Ovary (tissue), 9 donors: ENCODE measurements around the gene FAF2. TPM values are rescaled to one million over a fixed set of nuclear protein-coding genes. Genes with fewer than 3 reads are reported as not detected.
"Not testable (repeated sequence)": the region's sequence is repeated elsewhere in the genome, so short reads cannot be mapped to it uniquely, and the experiment has no call there.

Experiments used
- DNase-seq, 5 donors: peaks; one replicate each; pipeline ENCODE4 v3.0.0-alpha.2; 2019 to 2020
- H3K27ac ChIP-seq, 2 donors: fragments of 200-600 bp; one replicate each; pipeline versions ENCODE4 v1.5.1 to v1.8.0; 2019 to 2022
- H3K27me3 ChIP-seq: fragments of 200-600 bp; one replicate; pipeline ENCODE4 v1.8.0; 2022
- H3K36me3 ChIP-seq: fragments of 200-600 bp; sonication (generic); one replicate; pipeline ENCODE4 v1.5.1; 2019
- H3K4me1 ChIP-seq: one replicate; pipeline ENCODE4 v1.8.1; 2013; ENCODE audit warnings: mild to moderate bottlenecking, moderate library complexity; ENCODE audit not compliant: insufficient read depth
- H3K4me3 ChIP-seq: fragments of 200-600 bp; sonication (generic); one replicate; pipeline ENCODE4 v1.5.1; 2017
- H3K9me3 ChIP-seq, 2 donors: fragments of 200-600 bp in 1 of 2; sonication (generic) in 1 of 2; one replicate each; pipeline versions ENCODE4 v1.5.1 to v1.8.1; 2013 to 2019; ENCODE audit warnings: mild to moderate bottlenecking in 1 of 2, moderate library complexity in 1 of 2
- EP300 ChIP-seq: sonication (generic); formaldehyde crosslinking; IDR thresholded peaks from one replicate; pipeline ENCODE4 v1.6.1; 2017; ENCODE audit warnings: antibody characterized with exemption
- POLR2A ChIP-seq: fragments of 450-650 bp; IDR thresholded peaks from one replicate; pipeline ENCODE4 v1.6.1; 2017; ENCODE audit warnings: antibody characterized with exemption, mild to moderate bottlenecking, moderate library complexity
- WGBS, 3 donors: extraction: QIAGEN DNeasy Blood & Tissue Kit in 1 of 3; methylation state at CpG; one replicate each; pipeline versions ENCODE4 v1.1.5 to v1.1.7; 2013 to 2017; 5-methylcytosine and 5-hydroxymethylcytosine counted together
- intact Hi-C, 4 donors: fragments of 100-400 bp; cut with DNase I; formaldehyde crosslinking; loops; one replicate each; pipeline versions ENCODE4 v1.11.0 to v1.15.1; 2022 to 2023
- polyA plus RNA-seq, 2 donors: library from polyadenylated mRNA; stranded (reverse); fragments of 200-250 nt in 1 of 2; fragments of 350-450 nt in 1 of 2; fragmentation: Illumina TruSeq in 1 of 2; extraction: RNeasy Lipid Tissue Mini Kit (QIAGEN cat#74804) in 1 of 2; gene quantifications; one replicate each; pipeline ENCODE4 v1.2.3, GENCODE V29; 2013 to 2014
- total RNA-seq, 7 donors: library from RNA; depleted of rRNA in 2 of 7; stranded (reverse); fragments of >200 nt in 2 of 7; fragmentation: NEBNext Ultra II Directional in 3 of 7; extraction: Animal tissue kit (Norgen Biotek cat#: 25700) in 3 of 7; gene quantifications; one replicate each; pipeline versions ENCODE4 v1.1.0 to v1.2.4, GENCODE V29; 2016 to 2023
- TF ChIP-seq, protein P1 (sequence below), 3 donors: fragments of 450-650 bp in 2 of 3; fragments of 200-600 bp in 1 of 3; IDR thresholded peaks; one replicate each; pipeline versions ENCODE4 v1.5.1 to v1.8.0; 2016 to 2022; ENCODE audit warnings: antibody characterized with exemption in 3 of 3, mild to moderate bottlenecking in 1 of 3
- donor health status: DM: no; HTN: no; CAD: no; lungs with moderate emphysema.
- donor health status: DM: no; HTN: no; CAD: no.
- donor health status: Bipolar disorder and iron deficiency.
- donor health status: DM: yes; HTN: yes; CAD: no.
- donor health status: DM: no; HTN: no; CAD: no.
- donor health status: DM: yes; HTN: yes; CAD: no.

Gene FAF2
- total and polyA plus RNA-seq, 9 donors = 17.2 to 46.7 (median 34.4) TPM

DNA sequence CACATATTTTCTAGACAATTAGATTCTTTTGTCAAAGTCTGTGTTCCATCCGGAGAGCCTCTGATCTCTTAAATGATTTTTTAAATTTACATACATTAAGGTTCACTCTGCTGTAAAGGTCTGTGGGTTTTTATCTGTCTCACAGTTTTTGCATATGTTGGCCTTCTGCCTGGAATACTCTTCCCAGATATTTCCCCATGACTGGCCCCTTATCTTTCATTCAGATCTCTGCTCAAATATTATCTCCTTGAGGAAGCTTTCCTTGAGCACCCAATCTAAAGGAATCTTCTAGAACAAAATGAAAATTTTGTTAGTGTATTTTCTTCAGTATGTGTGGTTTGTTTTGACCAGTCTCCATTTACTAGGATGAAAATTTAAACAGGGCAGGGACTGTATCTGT, 26.3 kb downstream of the FAF2 start:
- intact Hi-C loops = no loop called here

DNA sequence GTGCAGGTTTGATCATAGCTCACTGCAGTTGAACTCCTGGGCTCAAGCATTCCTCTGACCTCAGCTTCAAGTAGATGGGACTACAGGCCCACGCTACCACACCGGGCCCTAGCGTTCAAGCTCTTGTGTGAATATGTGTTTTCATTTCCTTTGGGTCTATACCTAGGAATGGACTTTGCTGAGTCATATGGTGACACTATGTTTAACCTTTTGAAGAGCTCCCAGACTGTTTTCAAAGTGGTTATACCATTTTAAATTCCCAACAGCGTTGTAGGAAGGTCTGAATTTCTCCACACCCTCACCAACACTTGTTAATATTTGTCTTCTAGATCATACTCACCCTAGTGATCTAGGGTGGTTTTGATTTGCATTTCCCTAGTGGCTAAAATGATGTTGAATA, 33.5 kb downstream of the FAF2 start:
- 92 to 98% (median 97%) methylated on average over 4 of the region's 4 CpGs for WGBS, 3 donors
- DNase-seq = no peak
- H3K4me3 ChIP-seq = no peak overlapping the region
- intact Hi-C loops = no loop called here
- no peaks in the 10 kb centered on the region for H3K36me3 ChIP-seq
- no peaks in the 10 kb centered on the region for H3K9me3 ChIP-seq
- no peak overlapping the region for H3K27ac ChIP-seq
- no peak for TF ChIP-seq POLR2A
- TF ChIP-seq, protein P1, sequence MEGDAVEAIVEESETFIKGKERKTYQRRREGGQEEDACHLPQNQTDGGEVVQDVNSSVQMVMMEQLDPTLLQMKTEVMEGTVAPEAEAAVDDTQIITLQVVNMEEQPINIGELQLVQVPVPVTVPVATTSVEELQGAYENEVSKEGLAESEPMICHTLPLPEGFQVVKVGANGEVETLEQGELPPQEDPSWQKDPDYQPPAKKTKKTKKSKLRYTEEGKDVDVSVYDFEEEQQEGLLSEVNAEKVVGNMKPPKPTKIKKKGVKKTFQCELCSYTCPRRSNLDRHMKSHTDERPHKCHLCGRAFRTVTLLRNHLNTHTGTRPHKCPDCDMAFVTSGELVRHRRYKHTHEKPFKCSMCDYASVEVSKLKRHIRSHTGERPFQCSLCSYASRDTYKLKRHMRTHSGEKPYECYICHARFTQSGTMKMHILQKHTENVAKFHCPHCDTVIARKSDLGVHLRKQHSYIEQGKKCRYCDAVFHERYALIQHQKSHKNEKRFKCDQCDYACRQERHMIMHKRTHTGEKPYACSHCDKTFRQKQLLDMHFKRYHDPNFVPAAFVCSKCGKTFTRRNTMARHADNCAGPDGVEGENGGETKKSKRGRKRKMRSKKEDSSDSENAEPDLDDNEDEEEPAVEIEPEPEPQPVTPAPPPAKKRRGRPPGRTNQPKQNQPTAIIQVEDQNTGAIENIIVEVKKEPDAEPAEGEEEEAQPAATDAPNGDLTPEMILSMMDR (IDR thresholded peaks at IDR 0.05) = no peak
- H3K27me3 ChIP-seq = no peaks in the 10 kb centered on the region
- peaks cover 2% of the 10 kb centered on the region for H3K4me1 ChIP-seq

More for the DNA sequence above, 26.3 kb downstream of the FAF2 start:
- no peaks in the 10 kb centered on the region for H3K36me3 ChIP-seq
- no peak for DNase-seq
- no peak overlapping the region for H3K27ac ChIP-seq
- 94 to 98% (median 97%) methylated on average over 1 of the region's 1 CpG for WGBS, 3 donors
- TF ChIP-seq EP300 (no peak), POLR2A (no peak)
- TF ChIP-seq, protein P1 (IDR thresholded peaks at IDR 0.05) = no peak
- H3K9me3 ChIP-seq = no peaks in the 10 kb centered on the region
- no peaks in the 10 kb centered on the region for H3K4me1 ChIP-seq
- no peak overlapping the region for H3K4me3 ChIP-seq
- H3K27me3 ChIP-seq = no peaks in the 10 kb centered on the region

DNA sequence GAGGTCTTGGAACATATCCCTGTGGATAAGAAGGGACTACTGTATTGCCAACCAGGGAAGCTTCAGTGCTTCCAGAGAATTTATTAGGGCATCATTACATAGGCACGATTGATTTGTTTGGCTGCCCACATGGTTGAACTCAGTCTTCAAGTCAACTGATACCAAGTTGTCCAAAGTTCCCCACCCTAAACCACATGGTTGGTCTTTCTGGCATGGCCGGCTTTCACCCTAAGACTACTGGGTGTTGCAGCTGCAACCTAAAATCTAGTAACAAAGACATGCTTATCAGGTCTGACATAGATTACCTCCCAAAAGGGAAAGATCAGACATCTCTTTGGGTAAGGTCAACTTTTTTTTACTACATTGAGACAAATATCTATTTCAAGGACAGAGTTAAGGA, 37.0 kb downstream of the FAF2 start:
- WGBS, 3 donors = 73 to 76% (median 74%) methylated on average over 2 of the region's 2 CpGs
- no peaks in the 10 kb centered on the region for H3K36me3 ChIP-seq
- intact Hi-C loops = no loop called here

DNA sequence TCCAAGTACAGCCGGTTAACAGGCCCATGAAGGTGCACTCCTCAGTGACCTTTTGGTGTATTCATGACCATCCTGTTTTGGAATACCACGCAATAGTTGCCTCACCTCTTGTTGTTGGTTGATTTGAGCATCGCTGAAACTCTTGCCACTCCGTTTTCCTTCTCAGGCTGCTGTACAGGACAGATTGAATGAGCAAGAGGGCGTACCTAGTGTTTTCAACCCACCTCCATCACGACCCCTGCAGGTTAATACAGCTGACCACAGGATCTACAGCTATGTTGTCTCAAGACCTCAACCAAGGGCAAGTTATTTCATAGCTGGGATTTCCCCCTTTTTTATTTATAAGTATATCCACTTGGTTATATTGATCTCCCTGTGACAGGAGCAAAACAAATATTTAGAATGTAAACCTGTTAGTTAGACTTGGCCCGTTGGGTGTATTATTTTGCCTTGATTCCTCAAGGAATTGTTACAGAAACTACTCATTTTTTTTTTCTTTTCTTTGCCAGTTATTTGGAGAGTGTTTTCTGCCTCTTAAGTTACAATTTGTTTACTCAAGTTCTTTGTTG, 38.1 kb downstream of the FAF2 start:
- no peaks in the 10 kb centered on the region for H3K36me3 ChIP-seq
- peaks cover 2% of the 10 kb centered on the region for H3K4me1 ChIP-seq
- H3K4me3 ChIP-seq = no peak overlapping the region
- H3K27ac ChIP-seq = no peak overlapping the region
- H3K9me3 ChIP-seq = no peaks in the 10 kb centered on the region
- DNase-seq = no peak
- TF ChIP-seq POLR2A = no peak
- TF ChIP-seq EP300 = no peak
- TF ChIP-seq, protein P1 (IDR thresholded peaks at IDR 0.05) = no peak
- no peaks in the 10 kb centered on the region for H3K27me3 ChIP-seq
- 82 to 90% (median 87%) methylated on average over 7 of the region's 7 CpGs for WGBS, 3 donors
- intact Hi-C loops = no loop called here

More for the DNA sequence above, 37.0 kb downstream of the FAF2 start:
- Histone ChIP-seq H3K4me3 (no peak overlapping the region), H3K9me3 (no peaks in the 10 kb centered on the region), H3K4me1 (peaks cover 2% of the 10 kb centered on the region), H3K27ac (no peak overlapping the region), H3K27me3 (no peaks in the 10 kb centered on the region)
- no peak for DNase-seq
- TF ChIP-seq POLR2A (no peak), EP300 (no peak)
- TF ChIP-seq, protein P1 (IDR thresholded peaks at IDR 0.05) = no peak

DNA sequence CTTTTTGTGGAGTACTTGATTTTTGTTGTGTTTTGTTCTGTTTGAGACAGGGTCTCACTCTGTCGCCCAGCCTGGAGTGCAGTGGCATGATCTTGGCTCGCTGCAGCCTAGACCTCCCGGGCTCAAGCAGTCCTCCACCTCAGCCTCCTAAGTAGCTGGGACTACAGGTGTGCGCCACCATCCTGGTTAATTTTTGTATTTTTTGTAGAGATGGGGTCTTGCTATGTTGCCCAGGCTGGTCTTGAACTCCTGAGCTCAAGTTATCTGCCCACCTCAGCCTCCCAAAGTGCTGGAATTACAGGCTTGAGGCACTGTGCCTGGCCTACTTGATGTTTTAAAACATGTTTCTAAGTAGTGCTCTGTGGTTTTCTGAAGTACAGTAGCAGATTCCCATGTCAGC, 39.0 kb downstream of the FAF2 start:
- H3K9me3 ChIP-seq, H3K4me3 ChIP-seq, DNase-seq, H3K27ac ChIP-seq, H3K36me3 ChIP-seq, H3K4me1 ChIP-seq, H3K27me3 ChIP-seq, intact Hi-C loops: not testable (repeated sequence)
- WGBS, 3 donors = 95 to 96% (median 96%) methylated on average over 4 of the region's 4 CpGs
